H1 (cell line): ENCODE measurements around the gene PLD5. TPM values are rescaled to one million over a fixed set of nuclear protein-coding genes. Genes with fewer than 3 reads are reported as not detected.

Source experiments
- CTCF ChIA-PET: fragments of 300-600 bp; sonication (Branson Sonifier 250); formaldehyde crosslinking; loops from one replicate; lab custom pipeline; 2021; ENCODE audit not compliant: partially characterized antibody; lab: Charles Lee
- POLR2A ChIA-PET: fragments of 300-600 bp; sonication (Branson Sonifier 250); formaldehyde crosslinking; loops from one replicate; lab custom pipeline; 2021; ENCODE audit warnings: inconsistent platforms; ENCODE audit not compliant: partially characterized antibody; lab: Charles Lee
- DNase-seq, 2 experiments: peaks; one replicate each; pipeline versions ENCODE4 v3.0.0 to v3.0.0-alpha.2; 2010 to 2022; ENCODE audit warnings: low spot score in 2 of 2, low read depth in 1 of 2, mixed read lengths in 1 of 2
- FAIRE-seq: peaks from 2 replicates; lab custom pipeline; 2011; peaks lifted over from hg19 to GRCh38; lab: Jason Lieb, UNC
- H2AFZ ChIP-seq: 2 replicates; pipeline ENCODE4 v1.8.1; 2012; ENCODE audit warnings: low read length, inconsistent platforms
- H2AK5ac ChIP-seq: 2 replicates; pipeline ENCODE4 v1.6.1; 2013; ENCODE audit warnings: low read depth, low read length
- H2BK120ac ChIP-seq: replicated peaks from 2 replicates; pipeline ENCODE3; 2013; ENCODE audit warnings: low read depth, low read length, inconsistent platforms
- H2BK12ac ChIP-seq: 2 replicates; pipeline ENCODE4 v1.6.1; 2013; ENCODE audit warnings: low read depth, low read length
- H2BK15ac ChIP-seq: 2 replicates; pipeline ENCODE4 v1.6.1; 2013; ENCODE audit warnings: low read length
- H2BK20ac ChIP-seq: 2 replicates; pipeline ENCODE4 v1.6.1; 2013; ENCODE audit warnings: low read length
- H2BK5ac ChIP-seq: 2 replicates; pipeline ENCODE4 v1.6.1; 2013; ENCODE audit warnings: low read depth, low read length
- H3K14ac ChIP-seq: 2 replicates; pipeline ENCODE4 v1.6.1; 2013; ENCODE audit warnings: inconsistent platforms; ENCODE audit not compliant: insufficient read length
- H3K18ac ChIP-seq: 2 replicates; pipeline ENCODE4 v1.6.1; 2013; ENCODE audit warnings: low read length; ENCODE audit errors: extremely low read depth
- H3K23ac ChIP-seq: 2 replicates; pipeline ENCODE4 v1.6.1; 2013; ENCODE audit warnings: inconsistent platforms; ENCODE audit not compliant: insufficient read length
- H3K23me2 ChIP-seq: 2 replicates; pipeline ENCODE4 v1.6.1; 2013; ENCODE audit warnings: low read depth, low read length
- H3K27ac ChIP-seq: 2 replicates; pipeline ENCODE4 v1.6.1; 2011; ENCODE audit warnings: low read depth, low read length, inconsistent platforms
- H3K27me3 ChIP-seq, 4 experiments: replicated peaks in 1 of 4; 1 replicate in 1 of 4; 2 replicates in 3 of 4; pipeline versions ENCODE4 v1.6.1 to v1.8.1; 2011 to 2013; ENCODE audit warnings: low read length in 3 of 4, mild to moderate bottlenecking in 3 of 4, inconsistent platforms in 2 of 4, mixed read lengths in 2 of 4, moderate library complexity in 1 of 4; ENCODE audit not compliant: control insufficient read depth in 3 of 4, insufficient read depth in 3 of 4; ENCODE audit errors: extremely low read depth in 1 of 4
- H3K36me3 ChIP-seq, 4 experiments: 2 replicates each; pipeline versions ENCODE4 v1.6.1 to v1.8.1; 2011 to 2013; ENCODE audit warnings: mild to moderate bottlenecking in 4 of 4, low read length in 3 of 4, moderate library complexity in 2 of 4, control low read depth in 1 of 4, inconsistent platforms in 1 of 4; ENCODE audit not compliant: insufficient read depth in 4 of 4, control insufficient read depth in 2 of 4
- H3K4ac ChIP-seq: replicated peaks from 2 replicates; pipeline ENCODE3; 2013; ENCODE audit warnings: low read length, low read depth, mixed read lengths, inconsistent platforms; ENCODE audit not compliant: insufficient read length
- H3K4me1 ChIP-seq, 4 experiments: replicated peaks in 1 of 4; 1 replicate in 1 of 4; 2 replicates in 3 of 4; pipeline versions ENCODE4 v1.6.1 to v1.8.1; 2011 to 2013; ENCODE audit warnings: low read length in 3 of 4, inconsistent platforms in 2 of 4, mixed read lengths in 1 of 4; ENCODE audit not compliant: insufficient read depth in 4 of 4, control insufficient read depth in 3 of 4
- H3K4me2 ChIP-seq, 2 experiments: 2 replicates each; pipeline versions ENCODE4 v1.6.1 to v1.8.1; 2011 to 2013; ENCODE audit warnings: low read depth in 2 of 2, low read length in 2 of 2, control low read depth in 1 of 2, inconsistent platforms in 1 of 2, mild to moderate bottlenecking in 1 of 2; ENCODE audit not compliant: insufficient read depth in 1 of 2
- H3K4me3 ChIP-seq, 4 experiments: fragments of 200-600, 300-600 bp in 1 of 4; sonication (generic), shearing (Covaris generic), sonication (Bioruptor Twin) in 1 of 4; 2 replicates each; pipeline versions ENCODE4 v1.5.1 to v1.8.1; 2011 to 2016; ENCODE audit warnings: low read length in 4 of 4, low read depth in 3 of 4, control low read depth in 2 of 4, inconsistent platforms in 2 of 4, mild to moderate bottlenecking in 2 of 4, mixed read lengths in 1 of 4, moderate library complexity in 1 of 4; ENCODE audit not compliant: insufficient read depth in 2 of 4; ENCODE audit errors: extremely low read depth in 1 of 4
- H3K56ac ChIP-seq: replicated peaks from 2 replicates; pipeline ENCODE3; 2013; ENCODE audit warnings: low read depth, mild to moderate bottlenecking, mixed read lengths, low read length, inconsistent platforms; ENCODE audit not compliant: insufficient read length
- H3K79me1 ChIP-seq: 2 replicates; pipeline ENCODE4 v1.6.1; 2013; ENCODE audit warnings: low read depth, low read length, control low read depth
- H3K79me2 ChIP-seq, 2 experiments: 2 replicates each; pipeline versions ENCODE4 v1.6.1 to v1.8.1; 2012 to 2013; ENCODE audit warnings: low read length in 2 of 2, mild to moderate bottlenecking in 2 of 2, inconsistent platforms in 1 of 2; ENCODE audit not compliant: insufficient read depth in 2 of 2, control insufficient read depth in 1 of 2
- H3K9ac ChIP-seq, 4 experiments: replicated peaks in 1 of 4; 1 replicate in 1 of 4; 2 replicates in 3 of 4; pipeline versions ENCODE4 v1.6.1 to v1.8.1; 2011 to 2013; ENCODE audit warnings: low read depth in 3 of 4, low read length in 3 of 4, control low read depth in 2 of 4, mild to moderate bottlenecking in 2 of 4, moderate library complexity in 2 of 4, inconsistent platforms in 1 of 4; ENCODE audit errors: extremely low read depth in 1 of 4
- H3K9me3 ChIP-seq, 2 experiments: 2 replicates each; pipeline versions ENCODE4 v1.6.1 to v1.8.1; 2012 to 2013; ENCODE audit warnings: mild to moderate bottlenecking in 2 of 2, moderate library complexity in 2 of 2, control low read depth in 1 of 2, inconsistent platforms in 1 of 2, low read depth in 1 of 2, low read length in 1 of 2, mixed read lengths in 1 of 2; ENCODE audit not compliant: insufficient read depth in 2 of 2
- H4K20me1 ChIP-seq, 2 experiments: replicated peaks in 1 of 2; 2 replicates each; pipeline versions ENCODE3 to v1.8.1; 2011 to 2013; ENCODE audit warnings: inconsistent platforms in 2 of 2, low read length in 2 of 2, mild to moderate bottlenecking in 1 of 2; ENCODE audit not compliant: insufficient read depth in 2 of 2, control insufficient read depth in 1 of 2
- H4K5ac ChIP-seq: 2 replicates; pipeline ENCODE4 v1.6.1; 2013; ENCODE audit warnings: low read length, low read depth, mixed read lengths, inconsistent platforms; ENCODE audit not compliant: insufficient read length
- H4K8ac ChIP-seq: 2 replicates; pipeline ENCODE4 v1.8.0; 2013; ENCODE audit warnings: mild to moderate bottlenecking, moderate library complexity, low read length, inconsistent platforms; ENCODE audit not compliant: insufficient read depth; ENCODE audit errors: extremely low read depth
- H4K91ac ChIP-seq: replicated peaks from 2 replicates; pipeline ENCODE3; 2013; ENCODE audit warnings: low read length, mixed read lengths, inconsistent platforms; ENCODE audit not compliant: insufficient read length
- EGR1 ChIP-seq: IDR thresholded peaks from 2 replicates; pipeline ENCODE4 v1.6.1; 2011; ENCODE audit warnings: low read depth, low read length, borderline replicate concordance
- MAFK ChIP-seq: IDR thresholded peaks from 2 replicates; pipeline ENCODE4 v1.6.1; 2012; ENCODE audit warnings: low read depth, mild to moderate bottlenecking, improper control_type of control experiment, low read length
- WGBS, 2 experiments: shearing (Covaris generic) in 1 of 2; methylation state at CpG; one replicate each; pipeline versions ENCODE4 v1.1.6 to v1.1.7; 2013 to 2015; ENCODE audit warnings: low lambda C conversion rate in 2 of 2, mixed read lengths in 2 of 2, inconsistent platforms in 1 of 2, low coverage in 1 of 2, missing lambda C conversion rate in 1 of 2; ENCODE audit not compliant: insufficient replicate concordance in 2 of 2, insufficient coverage in 1 of 2, insufficient read length in 1 of 2; ENCODE audit errors: extremely low coverage in 1 of 2, missing lambda C conversion rate in 1 of 2; 5-methylcytosine and 5-hydroxymethylcytosine counted together
- polyA plus RNA-seq, 7 experiments: library from polyadenylated mRNA; depleted of rRNA in 3 of 7; stranded (reverse) in 5 of 7; unstranded in 2 of 7; fragments of >200 nt in 5 of 7; fragments of 200-250 nt in 2 of 7; gene quantifications; 1 replicate in 5 of 7; 2 replicates in 1 of 7; 4 replicates in 1 of 7; pipeline versions ENCODE4 v1.2.1 to v1.2.3, GENCODE V29; 2011 to 2013; ENCODE audit warnings: missing spikeins in 2 of 7, mixed read lengths in 2 of 7
- total RNA-seq: library from RNA; stranded (reverse); fragmentation: NEBNext Ultra II Directional; extraction: Animal tissue kit (Norgen Biotek cat#: 25700); gene quantifications from 2 replicates; pipeline ENCODE4 v1.2.1, GENCODE V29; 2021

The PLD5 gene
- total and polyA plus RNA-seq, 2 of the 8 experiments (the other 6 are each of a cell fraction or from before 2014, with no cell fraction given), result 0.86 to 8.5 TPM

- CTCF ChIA-PET, result interaction anchor here (0.5 to 1.7 kb wide), 10 partner anchors 8 to 1505 kb away, joined by 3 to 5 read pairs (median 3); no protein-coding TSS in a partner anchor
- peaks cover 17% of the 10 kb centered on the region for H3K23me2 ChIP-seq
- H2AFZ ChIP-seq, result peak overlapping the region; percentile 66
- POLR2A ChIA-PET, result interaction anchor here (1.5 kb wide), 1 partner anchor 8 kb away, joined by 4 read pairs; no protein-coding TSS in a partner anchor
- peak overlapping the region in 2 of 4 experiments; percentile 25 to 32; a peak in 2 of 7 replicates for H3K9ac ChIP-seq
- H2BK120ac ChIP-seq, result no peak overlapping the region
- no peak for FAIRE-seq
- H3K4me1 ChIP-seq, result peaks cover 2 to 13% (median 4%) of the 10 kb centered on the region in 4 experiments; a peak in 4 of 7 replicates
- H4K20me1 ChIP-seq, result no peaks in the 10 kb centered on the region
- no peak overlapping the region for H3K27ac ChIP-seq
- no peak overlapping the region for H4K5ac ChIP-seq
- no peak overlapping the region for H3K23ac ChIP-seq
- H3K9me3 ChIP-seq, result no peaks in the 10 kb centered on the region
- H3K79me2 ChIP-seq, result 0 out of 4 replicates have a peak, but pooled peaks cover 0 to 3% of the 10 kb centered on the region in 2 experiments
- H3K27me3 ChIP-seq, result peaks cover 2 to 34% (median 19%) of the 10 kb centered on the region in 4 experiments
- H2BK20ac ChIP-seq, result no peak overlapping the region
- 2% methylated on average over 26 of the region's 26 CpGs; no CpG with 5 or more reads in 1 of the 2 experiments for WGBS, 2 experiments
- TF ChIP-seq EGR1 (0 out of 2 replicates have a peak, but pooled peaks have one; percentile 42), MAFK (no peak)
- TF ChIP-seq, all 59 proteins: peak for 1
- H3K56ac ChIP-seq, result no peak overlapping the region
- H3K4me2 ChIP-seq, result peak overlapping the region; percentile 91 to 93
- H3K14ac ChIP-seq, result no peak overlapping the region
- no peaks in the 10 kb centered on the region for H3K79me1 ChIP-seq
- no peak overlapping the region for H2BK5ac ChIP-seq
- H3K4me3 ChIP-seq, result peak overlapping the region; percentile 62 to 84 (median 78)
- no peak overlapping the region for H3K4ac ChIP-seq
- H3K18ac ChIP-seq, result no peak overlapping the region; the same call in 1 of the 2 replicates
- no peak overlapping the region for H2BK12ac ChIP-seq
- H2AK5ac ChIP-seq, result no peak overlapping the region
- no peaks in the 10 kb centered on the region for H3K36me3 ChIP-seq
- H4K8ac ChIP-seq, result no peak overlapping the region; the same call in 1 of the 2 replicates
- DNase-seq, result no peak
- H2BK15ac ChIP-seq, result no peak overlapping the region
- H4K91ac ChIP-seq, result no peak overlapping the region
These were observed 1.3 kb downstream of the PLD5 start for GRCh38 chr1:242522996-242523718.
